Measurements from ENCODE around the gene PRKD1. TPM values are rescaled to one million over a fixed set of nuclear protein-coding genes. Genes with fewer than 3 reads are reported as not detected.

The PRKD1 gene
- total RNA-seq, 1 donor: 28.6 TPM

GRCh38 chr14:29616922-29617321 is 310.7 kb downstream of the PRKD1 start:
- no peaks in the 10 kb centered on the region for H4K20me1 ChIP-seq (ENCODE audit: insufficient read depth, low read length)
- no peaks in the 10 kb centered on the region for H3K79me2 ChIP-seq (ENCODE audit: insufficient read depth, low read length)
- TF ChIP-seq CTCF (IDR thresholded peaks at IDR 0.05; ENCODE audit: extremely low read depth, low read depth, low read length): no peak
- H3K36me3 ChIP-seq (ENCODE audit: insufficient read depth, low read length): peaks cover 4% of the 10 kb centered on the region
- no peak overlapping the region for H3K4me2 ChIP-seq (ENCODE audit: insufficient read depth, low read length)
- H3K9me3 ChIP-seq (ENCODE audit: low read depth, low read length): no peaks in the 10 kb centered on the region
- no peak overlapping the region for H3K4me3 ChIP-seq (ENCODE audit: insufficient read depth, low read length)
- no peaks in the 10 kb centered on the region for H3K4me1 ChIP-seq (ENCODE audit: insufficient read depth, low read length)
- no peak overlapping the region for H3K27ac ChIP-seq (ENCODE audit: low read depth, low read length)
- no peak for DNase-seq (ENCODE audit: insufficient read length, low spot score, missing footprints)
- no peak overlapping the region for H2AFZ ChIP-seq (ENCODE audit: low read length)
- H3K27me3 ChIP-seq (ENCODE audit: insufficient read depth, low read length): no peaks in the 10 kb centered on the region

GRCh38 chr14:29608861-29609260 is 318.8 kb downstream of the PRKD1 start:
- Histone ChIP-seq H2AFZ (ENCODE audit: low read length) (no peak overlapping the region), H3K4me1 (ENCODE audit: insufficient read depth, low read length) (no peaks in the 10 kb centered on the region), H3K9me3 (ENCODE audit: low read depth, low read length) (no peaks in the 10 kb centered on the region), H3K4me3 (ENCODE audit: insufficient read depth, low read length) (no peak overlapping the region), H3K4me2 (ENCODE audit: insufficient read depth, low read length) (no peak overlapping the region), H3K27me3 (ENCODE audit: insufficient read depth, low read length) (no peaks in the 10 kb centered on the region), H3K36me3 (ENCODE audit: insufficient read depth, low read length) (peaks cover 10% of the 10 kb centered on the region), H3K27ac (ENCODE audit: low read depth, low read length) (no peak overlapping the region), H4K20me1 (ENCODE audit: insufficient read depth, low read length) (no peaks in the 10 kb centered on the region), H3K79me2 (ENCODE audit: insufficient read depth, low read length) (no peaks in the 10 kb centered on the region)
- no peak for TF ChIP-seq CTCF (IDR thresholded peaks at IDR 0.05; ENCODE audit: extremely low read depth, low read depth, low read length)
- no peak for DNase-seq (ENCODE audit: insufficient read length, low spot score, missing footprints)

DNA sequence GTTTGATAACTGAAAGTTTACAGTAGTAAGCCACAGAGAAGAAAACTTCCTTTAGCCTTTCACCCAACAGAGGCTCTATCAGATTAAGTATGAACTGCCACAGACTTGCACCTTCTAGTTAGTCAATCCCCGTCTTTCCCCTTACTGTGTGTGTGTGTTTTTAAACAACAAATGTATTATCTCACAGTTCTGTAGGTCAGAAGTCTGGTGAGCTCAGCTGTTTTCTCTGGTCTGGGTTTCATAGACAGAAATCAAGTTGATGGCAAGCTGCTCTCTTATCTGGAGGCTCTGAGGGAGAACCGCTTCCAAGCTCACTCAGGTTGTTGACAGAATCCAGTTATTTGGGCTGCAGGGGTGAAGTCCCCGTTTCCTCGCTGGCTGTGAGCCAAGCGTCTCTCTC is 320.5 kb downstream of the PRKD1 start:
- no peak for DNase-seq (ENCODE audit: insufficient read length, low spot score, missing footprints)
- H3K27me3 ChIP-seq (ENCODE audit: insufficient read depth, low read length): no peaks in the 10 kb centered on the region
- no peak overlapping the region for H2AFZ ChIP-seq (ENCODE audit: low read length)
- H3K4me3 ChIP-seq (ENCODE audit: insufficient read depth, low read length): no peak overlapping the region
- peaks cover 10% of the 10 kb centered on the region for H3K36me3 ChIP-seq (ENCODE audit: insufficient read depth, low read length)
- no peak overlapping the region for H3K4me2 ChIP-seq (ENCODE audit: insufficient read depth, low read length)
- no peaks in the 10 kb centered on the region for H3K79me2 ChIP-seq (ENCODE audit: insufficient read depth, low read length)
- no peak overlapping the region for H3K27ac ChIP-seq (ENCODE audit: low read depth, low read length)
- H3K4me1 ChIP-seq (ENCODE audit: insufficient read depth, low read length): no peaks in the 10 kb centered on the region
- H3K9me3 ChIP-seq (ENCODE audit: low read depth, low read length): no peaks in the 10 kb centered on the region
- TF ChIP-seq CTCF (IDR thresholded peaks at IDR 0.05; ENCODE audit: extremely low read depth, low read depth, low read length): no peak
- no peaks in the 10 kb centered on the region for H4K20me1 ChIP-seq (ENCODE audit: insufficient read depth, low read length)

DNA sequence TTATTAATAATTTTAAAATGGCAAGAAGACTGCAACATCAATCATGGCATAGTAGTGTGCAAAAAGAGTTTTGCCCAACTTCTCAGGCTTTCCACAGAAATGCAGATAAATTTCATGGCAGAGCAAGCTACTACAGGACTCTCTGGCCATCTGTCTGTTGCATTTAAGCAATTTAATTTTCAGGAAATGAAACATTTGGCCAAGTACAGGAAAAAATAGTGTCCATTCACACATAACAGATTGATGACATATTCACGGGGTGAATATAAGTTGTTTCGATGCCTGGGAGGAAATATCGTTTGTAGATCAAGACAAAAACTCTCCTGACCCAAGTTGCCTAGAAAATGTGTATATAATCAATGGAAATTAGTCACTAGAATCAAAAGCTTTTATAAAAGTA is 324.0 kb downstream of the PRKD1 start:
- no peak for DNase-seq (ENCODE audit: insufficient read length, low spot score, missing footprints)
- H3K36me3 ChIP-seq (ENCODE audit: insufficient read depth, low read length): peaks cover 10% of the 10 kb centered on the region
- H3K4me3 ChIP-seq (ENCODE audit: insufficient read depth, low read length): no peak overlapping the region
- no peaks in the 10 kb centered on the region for H3K4me1 ChIP-seq (ENCODE audit: insufficient read depth, low read length)
- no peaks in the 10 kb centered on the region for H3K27me3 ChIP-seq (ENCODE audit: insufficient read depth, low read length)
- no peaks in the 10 kb centered on the region for H3K79me2 ChIP-seq (ENCODE audit: insufficient read depth, low read length)
- no peak for TF ChIP-seq CTCF (IDR thresholded peaks at IDR 0.05; ENCODE audit: extremely low read depth, low read depth, low read length)
- no peaks in the 10 kb centered on the region for H4K20me1 ChIP-seq (ENCODE audit: insufficient read depth, low read length)
- no peak overlapping the region for H3K27ac ChIP-seq (ENCODE audit: low read depth, low read length)
- H3K4me2 ChIP-seq (ENCODE audit: insufficient read depth, low read length): no peak overlapping the region
- H3K9me3 ChIP-seq (ENCODE audit: low read depth, low read length): no peaks in the 10 kb centered on the region
- H2AFZ ChIP-seq (ENCODE audit: low read length): no peak overlapping the region
